Bronchial epithelial cell (primary cell): Measurements from ENCODE around the gene PPIF. TPM values are rescaled to one million over a fixed set of nuclear protein-coding genes. Genes with fewer than 3 reads are reported as not detected.

Source experiments
- DNase-seq: peaks from one replicate; pipeline ENCODE4 v3.0.0-alpha.2; 2010; ENCODE audit warnings: low read depth
- FAIRE-seq: peaks from 2 replicates; lab custom pipeline; 2011; peaks lifted over from hg19 to GRCh38; lab: Jason Lieb, UNC
- H3K27me3 ChIP-seq: 2 replicates; pipeline ENCODE4 v1.5.1; 2011; ENCODE audit warnings: low read length; ENCODE audit not compliant: control insufficient read depth, insufficient read depth
- H3K36me3 ChIP-seq: 2 replicates; pipeline ENCODE4 v1.5.1; 2011; ENCODE audit warnings: low read length; ENCODE audit not compliant: control insufficient read depth, insufficient read depth
- H3K4me3 ChIP-seq: 2 replicates; pipeline ENCODE4 v1.5.1; 2011; ENCODE audit warnings: mild to moderate bottlenecking, low read depth, low read length, control low read depth
- CTCF ChIP-seq: IDR thresholded peaks from 2 replicates; pipeline ENCODE4 v1.5.1; 2011; ENCODE audit warnings: mild to moderate bottlenecking, moderate library complexity, low read length, control low read depth, inconsistent platforms; ENCODE audit not compliant: insufficient read depth, severe bottlenecking
- total RNA-seq: library from RNA; depleted of rRNA; stranded (reverse); fragments of >200 nt; gene quantifications from 2 replicates; pipeline ENCODE4 v1.2.1, GENCODE V29; 2014

The PPIF gene
- total RNA-seq, 1 donor from 2014 or later: 27.1 TPM

DNA sequence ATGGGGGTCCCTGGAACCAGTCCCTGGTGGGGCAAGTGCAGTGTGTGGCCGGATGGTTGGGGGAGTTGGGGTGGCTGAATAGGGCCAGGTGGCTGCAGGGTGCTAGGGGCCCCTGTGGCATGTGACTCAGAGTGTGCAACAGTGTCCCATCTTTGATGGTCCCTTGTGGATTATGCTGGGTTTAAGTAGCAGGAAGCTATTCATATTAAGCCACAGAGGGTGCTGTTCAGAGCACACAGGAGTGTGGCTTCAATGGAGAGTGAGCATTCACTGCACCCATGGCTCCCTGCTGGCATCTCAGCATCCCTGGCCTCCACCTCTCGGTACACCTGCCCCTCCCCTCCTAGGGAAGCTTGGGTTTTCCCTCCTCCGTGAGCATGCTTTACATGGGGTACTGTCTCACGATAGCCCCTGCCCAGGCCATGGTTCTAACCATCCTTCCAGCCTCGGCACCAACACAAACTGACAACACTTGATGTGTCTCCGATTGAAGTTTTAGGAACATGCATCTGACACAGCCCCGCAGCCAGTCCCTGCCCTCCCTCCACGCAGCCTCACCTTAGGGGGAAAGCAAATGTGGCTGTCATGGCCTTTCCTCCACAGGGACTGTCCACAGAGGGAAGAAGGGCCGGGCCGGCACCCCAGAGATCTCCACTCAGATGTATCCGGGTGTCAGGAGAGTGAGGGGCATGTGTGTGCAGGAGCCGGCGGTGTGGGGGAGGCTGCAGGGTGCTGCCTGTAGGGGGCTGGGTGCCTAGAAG, 30.4 kb upstream of the PPIF start:
- no peak for FAIRE-seq
- TF ChIP-seq CTCF: peak; percentile 13
- H3K27me3 ChIP-seq: no peaks in the 10 kb centered on the region
- DNase-seq: no peak
- no peak overlapping the region for H3K4me3 ChIP-seq
- H3K36me3 ChIP-seq: peaks cover 18% of the 10 kb centered on the region

DNA sequence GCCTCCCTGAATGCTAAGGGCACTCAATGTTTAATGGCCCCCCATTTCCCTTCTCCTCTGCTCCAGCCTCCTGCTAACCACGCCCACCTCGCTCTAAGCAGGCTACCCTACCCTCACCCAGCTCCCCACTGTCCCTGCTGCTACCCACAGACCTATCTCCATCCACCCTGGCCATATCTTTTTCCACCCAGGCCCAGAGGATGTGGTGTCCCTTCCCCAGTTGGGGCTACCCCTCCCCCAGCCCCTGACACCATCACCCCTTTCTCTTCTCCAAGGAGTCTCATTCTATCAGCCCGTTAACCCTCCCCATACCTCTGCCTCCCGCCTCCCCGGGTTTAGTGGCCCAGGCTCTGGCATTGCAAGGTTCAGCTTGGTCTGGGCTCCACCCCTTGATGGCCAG, 28.9 kb upstream of the PPIF start:
- Histone ChIP-seq H3K36me3 (peaks cover 7% of the 10 kb centered on the region), H3K27me3 (no peaks in the 10 kb centered on the region), H3K4me3 (no peak overlapping the region)
- FAIRE-seq (no peak), DNase-seq (no peak)
- TF ChIP-seq CTCF: no peak

DNA sequence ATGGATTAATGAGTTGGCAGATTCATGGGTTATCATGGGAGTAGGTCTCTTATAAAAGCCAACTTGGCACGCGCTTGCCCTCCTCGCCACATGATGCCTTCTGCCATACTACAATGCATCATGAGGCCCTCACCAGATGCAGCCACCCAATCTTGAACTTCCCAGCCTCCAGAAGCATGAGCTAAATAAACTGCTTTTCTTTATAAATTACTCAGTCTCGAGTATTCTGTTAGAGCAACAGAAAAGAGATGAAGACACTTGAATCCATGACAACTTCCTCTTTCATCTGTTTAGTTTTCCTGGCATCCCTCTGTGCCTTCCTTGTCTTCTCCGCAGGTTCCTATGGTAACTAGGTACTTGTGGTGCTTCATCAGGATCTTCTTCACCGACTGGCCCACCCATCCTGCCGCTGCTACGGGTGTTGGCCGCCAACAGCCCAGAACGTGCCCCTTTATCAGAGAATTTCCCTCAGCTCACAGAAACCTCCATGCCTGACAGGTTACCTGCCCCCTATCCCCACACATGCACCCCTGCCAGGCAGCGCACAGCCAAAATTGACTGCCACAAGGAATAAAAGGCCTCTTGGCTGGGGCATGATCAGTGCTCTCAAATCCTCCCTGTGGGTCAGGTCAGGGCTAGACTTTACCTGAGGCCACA, 28.0 kb upstream of the PPIF start:
- no peak for TF ChIP-seq CTCF
- H3K27me3 ChIP-seq: no peaks in the 10 kb centered on the region
- DNase-seq (no peak), FAIRE-seq (no peak)
- H3K4me3 ChIP-seq: no peak overlapping the region
- peaks cover 1% of the 10 kb centered on the region for H3K36me3 ChIP-seq

GRCh38 chr10:79320316-79320715, 27.0 kb upstream of the PPIF start:
- FAIRE-seq: no peak
- no peak overlapping the region for H3K4me3 ChIP-seq
- TF ChIP-seq CTCF: no peak
- DNase-seq: no peak
- no peaks in the 10 kb centered on the region for H3K36me3 ChIP-seq
- no peaks in the 10 kb centered on the region for H3K27me3 ChIP-seq

GRCh38 chr10:79320820-79321493, 26.3 kb upstream of the PPIF start:
- TF ChIP-seq CTCF: no peak
- Histone ChIP-seq H3K27me3 (no peaks in the 10 kb centered on the region), H3K4me3 (no peak overlapping the region), H3K36me3 (no peaks in the 10 kb centered on the region)
- FAIRE-seq: peak; percentile 93
- peak; percentile 100 for DNase-seq
